SK-N-SH treated with all-trans-retinoic acid at 6 μM for 48 hours (cell line): ENCODE data around the gene DYRK4.

ENCODE experiments used
- PATZ1 ChIP-seq: fragments of 250-450 bp; sonication (Bioruptor Pico); IDR thresholded peaks from 2 replicates; pipeline ENCODE4 v1.8.0; 2020; ENCODE audit warnings: mild to moderate bottlenecking, moderate library complexity, borderline replicate concordance
- RARB ChIP-seq: fragments of 250-450 bp; sonication (Bioruptor Pico); IDR thresholded peaks from 2 replicates; pipeline ENCODE4 v1.8.0; 2021; ENCODE audit warnings: mild to moderate bottlenecking, moderate library complexity
- TCF4 ChIP-seq: fragments of 250-450 bp; sonication (Bioruptor Pico); IDR thresholded peaks from 2 replicates; pipeline ENCODE4 v1.8.0; 2021; ENCODE audit warnings: mild to moderate bottlenecking, moderate library complexity, borderline replicate concordance

GRCh38 chr12:4530160-4530559 lies 31.8 kb upstream of the DYRK4 start:
- TF ChIP-seq PATZ1 (CRISPR knock-in tag) = no peak
- no peak for TF ChIP-seq TCF4
- TF ChIP-seq RARB = no peak
